ENCODE data around the gene BGLAP. TPM values are rescaled to one million over a fixed set of nuclear protein-coding genes. Genes with fewer than 3 reads are reported as not detected.

BGLAP gene
- polyA plus RNA-seq, 3 donors, result 2.2 TPM; not detected in 2

DNA sequence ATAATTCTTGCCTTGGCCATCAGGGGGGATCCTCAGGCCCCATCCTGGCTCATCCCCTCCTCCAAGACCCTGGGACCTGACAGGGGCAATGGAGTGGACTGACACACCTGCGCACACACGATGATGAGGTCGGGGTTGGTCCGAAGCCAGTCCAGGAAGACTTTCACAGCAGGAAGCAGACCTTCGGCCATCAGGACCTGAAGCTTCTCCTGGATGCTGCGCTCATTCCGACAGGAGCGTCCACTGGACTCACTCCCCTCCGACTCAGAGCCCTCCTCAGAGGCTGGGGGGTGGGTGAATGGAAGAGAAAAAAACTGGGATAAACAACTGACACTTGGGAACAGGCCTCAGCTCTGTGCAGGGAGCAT is 21.3 kb downstream of the BGLAP start:
- peaks cover 96 to 100% of the 10 kb centered on the region in 2 donors for H3K36me3 ChIP-seq (replicated peaks in 1 of 2; ENCODE audit: control insufficient read depth in 1 of 2, insufficient read depth in 2 of 2, low read length in 2 of 2)
- Mint-ChIP-seq H3K9me3 (peaks cover 0 to 3% (median 0%) of the 10 kb centered on the region in 7 donors), H3K36me3 (peaks cover 85 to 99% of the 10 kb centered on the region in 2 donors), H3K4me1 (no peaks in the 10 kb centered on the region), H3K27me3 (ENCODE audit: low read depth in 3 of 3) (no peaks in the 10 kb centered on the region), H3K27ac (no peak overlapping the region), H3K4me3 (no peak overlapping the region)
- no peak overlapping the region for H2AFZ ChIP-seq (ENCODE audit: insufficient read depth, low read depth, low read length, poor library complexity, severe bottlenecking)
- no peak for DNase-seq
- H3K9ac ChIP-seq (ENCODE audit: insufficient read depth, low read length, poor library complexity, severe bottlenecking), result no peak overlapping the region
- TF ChIP-seq, protein P1, sequence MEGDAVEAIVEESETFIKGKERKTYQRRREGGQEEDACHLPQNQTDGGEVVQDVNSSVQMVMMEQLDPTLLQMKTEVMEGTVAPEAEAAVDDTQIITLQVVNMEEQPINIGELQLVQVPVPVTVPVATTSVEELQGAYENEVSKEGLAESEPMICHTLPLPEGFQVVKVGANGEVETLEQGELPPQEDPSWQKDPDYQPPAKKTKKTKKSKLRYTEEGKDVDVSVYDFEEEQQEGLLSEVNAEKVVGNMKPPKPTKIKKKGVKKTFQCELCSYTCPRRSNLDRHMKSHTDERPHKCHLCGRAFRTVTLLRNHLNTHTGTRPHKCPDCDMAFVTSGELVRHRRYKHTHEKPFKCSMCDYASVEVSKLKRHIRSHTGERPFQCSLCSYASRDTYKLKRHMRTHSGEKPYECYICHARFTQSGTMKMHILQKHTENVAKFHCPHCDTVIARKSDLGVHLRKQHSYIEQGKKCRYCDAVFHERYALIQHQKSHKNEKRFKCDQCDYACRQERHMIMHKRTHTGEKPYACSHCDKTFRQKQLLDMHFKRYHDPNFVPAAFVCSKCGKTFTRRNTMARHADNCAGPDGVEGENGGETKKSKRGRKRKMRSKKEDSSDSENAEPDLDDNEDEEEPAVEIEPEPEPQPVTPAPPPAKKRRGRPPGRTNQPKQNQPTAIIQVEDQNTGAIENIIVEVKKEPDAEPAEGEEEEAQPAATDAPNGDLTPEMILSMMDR (IDR thresholded peaks at IDR 0.05), result no peak
- H3K79me2 ChIP-seq (ENCODE audit: insufficient read depth, low read length), result peaks cover 5% of the 10 kb centered on the region
- H3K4me1 ChIP-seq (ENCODE audit: control insufficient read depth in 1 of 2, insufficient read depth in 2 of 2, low read length in 2 of 2), result no peaks in the 10 kb centered on the region
- no peaks in the 10 kb centered on the region for H3K27me3 ChIP-seq (ENCODE audit: control insufficient read depth in 2 of 2, insufficient read depth in 2 of 2, low read length in 2 of 2)
- no peak overlapping the region for H3K27ac ChIP-seq (ENCODE audit: low read depth in 1 of 2, low read length in 2 of 2)
- no peaks in the 10 kb centered on the region for H3K9me3 ChIP-seq (replicated peaks in 1 of 2; ENCODE audit: control insufficient read depth in 1 of 2, insufficient read depth in 1 of 2, low read length in 2 of 2)
- 100% methylated on average over 8 of the region's 9 CpGs for whole genome bisulfite sequencing (ENCODE audit: insufficient coverage)
- peaks cover 62% of the 10 kb centered on the region for H4K20me1 ChIP-seq (ENCODE audit: insufficient read depth, low read length)
- no peak overlapping the region for H3K4me3 ChIP-seq (replicated peaks in 1 of 3; ENCODE audit: low read depth in 2 of 3, low read length in 3 of 3)
- intact Hi-C loops (cut with micrococcal nuclease), result loop anchor here in 1 of 2 donors (5.0 kb wide), 1 partner anchor 44 kb away; no protein-coding TSS in a partner anchor
- no peak overlapping the region for H3K4me2 ChIP-seq (replicated peaks; ENCODE audit: extremely low read depth, low read length, poor library complexity, severe bottlenecking)

DNA sequence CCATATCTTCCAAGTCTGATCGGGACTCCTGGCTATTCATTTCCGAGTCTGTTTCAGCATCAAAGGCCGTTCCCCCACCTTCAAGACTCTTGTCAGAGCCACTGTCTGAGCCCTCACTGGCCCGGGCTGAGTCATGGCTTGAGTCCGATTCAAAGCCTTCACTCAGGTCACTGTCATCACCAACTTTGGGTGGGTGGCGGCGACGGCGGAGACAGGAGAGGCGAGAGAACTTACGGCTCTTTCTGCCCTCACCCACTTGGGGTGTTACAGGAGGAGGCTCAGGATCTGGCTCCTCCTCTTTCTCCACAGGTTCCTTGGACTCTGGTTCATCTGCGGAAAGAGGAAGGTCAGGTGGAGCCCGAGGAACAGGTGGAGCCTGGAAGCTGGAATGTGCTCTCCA is 24.1 kb downstream of the BGLAP start:
- Mint-ChIP-seq H3K4me1 (no peaks in the 10 kb centered on the region), H3K27me3 (ENCODE audit: low read depth in 3 of 3) (peaks cover 0 to 2% (median 0%) of the 10 kb centered on the region in 3 donors), H3K4me3 (no peak overlapping the region), H3K27ac (peak overlapping the region in 1 of 7 donors; percentile 13), H3K9me3 (peaks cover 0 to 3% (median 0%) of the 10 kb centered on the region in 7 donors), H3K36me3 (peaks cover 77 to 96% of the 10 kb centered on the region in 2 donors)
- Histone ChIP-seq H3K9me3 (replicated peaks in 1 of 2; ENCODE audit: control insufficient read depth in 1 of 2, insufficient read depth in 1 of 2, low read length in 2 of 2) (no peaks in the 10 kb centered on the region), H3K36me3 (replicated peaks in 1 of 2; ENCODE audit: control insufficient read depth in 1 of 2, insufficient read depth in 2 of 2, low read length in 2 of 2) (peaks cover 93 to 100% of the 10 kb centered on the region in 2 donors), H4K20me1 (ENCODE audit: insufficient read depth, low read length) (peaks cover 61% of the 10 kb centered on the region), H3K4me2 (replicated peaks; ENCODE audit: extremely low read depth, low read length, poor library complexity, severe bottlenecking) (no peak overlapping the region), H3K4me1 (ENCODE audit: control insufficient read depth in 1 of 2, insufficient read depth in 2 of 2, low read length in 2 of 2) (no peaks in the 10 kb centered on the region), H3K79me2 (ENCODE audit: insufficient read depth, low read length) (peaks cover 7% of the 10 kb centered on the region), H3K27me3 (ENCODE audit: control insufficient read depth in 2 of 2, insufficient read depth in 2 of 2, low read length in 2 of 2) (no peaks in the 10 kb centered on the region), H2AFZ (ENCODE audit: insufficient read depth, low read depth, low read length, poor library complexity, severe bottlenecking) (no peak overlapping the region), H3K27ac (ENCODE audit: low read depth in 1 of 2, low read length in 2 of 2) (no peak overlapping the region), H3K4me3 (replicated peaks in 1 of 3; ENCODE audit: low read depth in 2 of 3, low read length in 3 of 3) (no peak overlapping the region), H3K9ac (ENCODE audit: insufficient read depth, low read length, poor library complexity, severe bottlenecking) (no peak overlapping the region)
- WGBS (ENCODE audit: insufficient coverage), result 93% methylated on average over 5 of the region's 13 CpGs
- intact Hi-C loops (cut with micrococcal nuclease), result no loop called here
- TF ChIP-seq, protein P1 (IDR thresholded peaks at IDR 0.05), result no peak
- DNase-seq, result no peak

Data from CD14-positive monocyte (primary cell).